ENCODE measurements around the gene CRAMP1. TPM values are rescaled to one million over a fixed set of nuclear protein-coding genes. Genes with fewer than 3 reads are reported as not detected.

Gene CRAMP1
- total RNA-seq, 1 experiment from 2014 or later, result 9.9 TPM

DNA sequence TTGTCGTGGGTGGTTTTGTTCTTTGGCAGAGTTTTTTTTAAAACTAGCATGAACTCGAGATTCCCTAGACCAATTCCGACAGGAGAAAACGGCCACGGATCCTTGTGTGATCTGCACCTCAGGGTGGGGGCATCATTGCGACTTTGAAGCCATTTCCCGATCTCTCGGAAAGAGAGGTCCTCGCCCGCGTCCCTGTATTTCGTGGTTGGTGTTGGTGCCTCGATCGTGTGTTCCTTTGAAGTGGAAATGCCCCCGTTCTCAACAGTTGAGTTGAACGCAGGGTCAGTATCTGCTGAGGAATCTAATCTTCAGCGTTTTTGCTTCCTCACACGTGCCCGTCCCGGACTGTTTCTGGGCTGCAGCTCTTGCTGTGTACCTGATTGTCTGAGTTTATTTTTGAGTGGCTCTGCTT, 1.1 kb downstream of the CRAMP1 start:
- peak overlapping the region; percentile 74 for H3K4me3 ChIP-seq (ENCODE audit: insufficient read depth, low read depth, low read length)
- peaks cover 3% of the 10 kb centered on the region for H3K36me3 ChIP-seq (replicated peaks; ENCODE audit: control insufficient read depth, insufficient read depth, low read length)
- DNase-seq, result peak; percentile 61
- peaks cover 13% of the 10 kb centered on the region for H3K27me3 ChIP-seq (ENCODE audit: control insufficient read depth, insufficient read depth, low read length)

DNA sequence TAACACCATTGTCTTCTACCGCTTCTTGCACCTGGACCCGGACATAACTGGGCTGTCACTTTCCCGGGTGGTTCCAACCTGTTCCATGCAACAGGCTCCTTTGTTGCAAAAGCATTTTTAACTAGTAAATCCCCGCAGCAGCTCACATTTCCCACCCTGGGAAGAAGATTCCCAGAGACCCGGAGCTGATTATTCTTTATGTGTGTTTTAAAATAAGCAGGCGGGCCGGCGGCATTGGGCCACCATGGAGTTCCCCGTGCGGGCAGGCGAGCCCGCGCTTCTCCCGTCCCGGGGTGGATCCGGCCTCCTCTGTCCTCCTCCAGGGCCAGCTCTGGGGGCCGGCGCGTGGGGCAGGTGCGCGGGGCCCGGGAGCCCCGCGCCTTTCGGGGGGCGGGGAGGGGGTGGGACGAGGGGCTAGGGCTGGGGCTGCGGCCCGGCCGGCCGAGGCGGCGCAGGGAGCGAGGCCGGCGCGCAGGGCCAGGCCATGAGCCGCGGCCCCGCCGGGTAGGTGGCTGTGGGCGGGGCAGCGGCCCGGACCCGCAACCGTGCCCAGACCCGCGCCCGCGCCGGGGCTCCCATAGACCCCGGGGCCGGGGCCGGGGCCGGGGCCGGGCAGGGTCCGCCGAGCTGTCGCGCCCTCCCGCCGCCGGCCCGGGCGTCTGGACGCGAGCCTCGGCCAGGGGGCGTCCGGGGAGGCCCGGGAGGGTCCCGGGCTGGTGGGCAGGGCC, 1.7 kb downstream of the CRAMP1 start:
- Histone ChIP-seq H3K4me3 (ENCODE audit: insufficient read depth, low read depth, low read length) (peak overlapping the region; percentile 74), H3K27me3 (ENCODE audit: control insufficient read depth, insufficient read depth, low read length) (peaks cover 13% of the 10 kb centered on the region), H3K36me3 (replicated peaks; ENCODE audit: control insufficient read depth, insufficient read depth, low read length) (peaks cover 3% of the 10 kb centered on the region)
- DNase-seq, result peak; percentile 89

GRCh38 chr16:1614456-1615102, 2.4 kb downstream of the CRAMP1 start:
- DNase-seq, result peak; percentile 85
- Histone ChIP-seq H3K36me3 (replicated peaks; ENCODE audit: control insufficient read depth, insufficient read depth, low read length) (peaks cover 3% of the 10 kb centered on the region), H3K4me3 (ENCODE audit: insufficient read depth, low read depth, low read length) (peak overlapping the region; percentile 74), H3K27me3 (ENCODE audit: control insufficient read depth, insufficient read depth, low read length) (peaks cover 13% of the 10 kb centered on the region)

- no peak for DNase-seq
- Histone ChIP-seq H3K27me3 (ENCODE audit: control insufficient read depth, insufficient read depth, low read length) (peaks cover 13% of the 10 kb centered on the region), H3K4me3 (ENCODE audit: insufficient read depth, low read depth, low read length) (no peak overlapping the region), H3K36me3 (replicated peaks; ENCODE audit: control insufficient read depth, insufficient read depth, low read length) (peaks cover 3% of the 10 kb centered on the region)
Measured at GRCh38 chr16:1615761-1616160, 3.6 kb downstream of the CRAMP1 start.

DNA sequence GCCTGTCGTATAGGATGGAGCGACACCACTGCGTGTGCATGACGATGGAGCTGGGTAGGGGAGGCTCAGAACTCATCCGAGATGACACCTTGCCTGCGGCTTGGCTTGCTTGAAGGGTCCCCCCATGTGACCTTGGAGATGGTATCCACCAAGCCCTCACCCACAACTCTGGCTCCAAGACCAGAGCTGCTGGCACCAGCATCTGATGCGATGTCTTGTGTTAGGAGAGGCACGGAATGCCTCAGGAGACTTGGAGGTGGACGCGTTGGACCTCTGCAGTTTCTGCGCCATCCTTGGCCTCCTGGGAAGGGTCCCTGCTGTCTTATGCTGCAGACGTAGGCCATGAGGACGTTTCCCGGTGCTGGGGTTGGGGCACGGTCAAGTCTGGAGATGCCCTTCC, 7.8 kb downstream of the CRAMP1 start:
- no peak for DNase-seq
- no peak overlapping the region for H3K4me3 ChIP-seq (ENCODE audit: insufficient read depth, low read depth, low read length)
- H3K36me3 ChIP-seq (replicated peaks; ENCODE audit: control insufficient read depth, insufficient read depth, low read length), result peaks cover 3% of the 10 kb centered on the region
- no peaks in the 10 kb centered on the region for H3K27me3 ChIP-seq (ENCODE audit: control insufficient read depth, insufficient read depth, low read length)

DNA sequence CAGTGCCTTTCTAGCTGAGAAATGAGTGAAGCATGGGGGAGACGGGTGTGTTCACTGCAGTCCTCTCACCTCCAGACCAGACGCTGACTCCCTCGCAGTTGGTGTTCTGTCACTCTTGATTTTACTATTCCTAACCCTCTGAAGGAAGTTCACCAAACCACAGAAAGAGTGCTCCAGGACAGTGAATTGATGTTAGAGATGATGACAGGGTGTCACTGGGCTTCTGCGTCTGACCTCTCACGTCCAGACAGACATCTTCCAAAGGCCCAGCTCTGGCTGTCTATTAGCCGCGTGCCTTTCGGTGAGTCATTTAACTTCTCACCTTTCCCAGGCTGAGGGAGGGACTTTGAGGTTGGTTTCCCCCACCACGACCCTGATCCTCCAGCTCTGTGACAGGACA, 8.2 kb downstream of the CRAMP1 start:
- H3K36me3 ChIP-seq (replicated peaks; ENCODE audit: control insufficient read depth, insufficient read depth, low read length), result peaks cover 3% of the 10 kb centered on the region
- DNase-seq, result no peak
- H3K27me3 ChIP-seq (ENCODE audit: control insufficient read depth, insufficient read depth, low read length), result no peaks in the 10 kb centered on the region
- H3K4me3 ChIP-seq (ENCODE audit: insufficient read depth, low read depth, low read length), result no peak overlapping the region

DNA sequence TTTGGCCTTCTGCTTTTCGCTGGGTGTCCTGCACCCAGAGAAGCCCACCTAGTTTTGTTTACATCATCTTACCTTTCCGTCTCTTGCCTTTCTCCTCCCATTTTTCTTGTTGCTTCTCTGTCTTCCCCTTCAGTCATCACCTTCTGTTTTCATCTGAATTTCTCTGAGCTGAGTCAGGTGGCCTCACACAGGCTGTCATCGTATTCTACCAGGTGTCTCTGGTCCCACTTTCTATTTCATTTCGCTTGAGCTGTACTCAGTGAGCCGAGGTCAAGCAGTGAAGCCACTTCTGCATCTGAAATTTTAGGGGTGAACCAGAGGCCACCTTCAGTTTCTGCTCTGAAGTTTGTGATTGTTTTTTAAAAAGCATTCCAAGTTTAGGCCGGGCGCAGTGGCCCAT, 9.7 kb downstream of the CRAMP1 start:
- Histone ChIP-seq H3K4me3 (ENCODE audit: insufficient read depth, low read depth, low read length) (no peak overlapping the region), H3K27me3 (ENCODE audit: control insufficient read depth, insufficient read depth, low read length) (no peaks in the 10 kb centered on the region), H3K36me3 (replicated peaks; ENCODE audit: control insufficient read depth, insufficient read depth, low read length) (peaks cover 3% of the 10 kb centered on the region)
- DNase-seq, result no peak

DNA sequence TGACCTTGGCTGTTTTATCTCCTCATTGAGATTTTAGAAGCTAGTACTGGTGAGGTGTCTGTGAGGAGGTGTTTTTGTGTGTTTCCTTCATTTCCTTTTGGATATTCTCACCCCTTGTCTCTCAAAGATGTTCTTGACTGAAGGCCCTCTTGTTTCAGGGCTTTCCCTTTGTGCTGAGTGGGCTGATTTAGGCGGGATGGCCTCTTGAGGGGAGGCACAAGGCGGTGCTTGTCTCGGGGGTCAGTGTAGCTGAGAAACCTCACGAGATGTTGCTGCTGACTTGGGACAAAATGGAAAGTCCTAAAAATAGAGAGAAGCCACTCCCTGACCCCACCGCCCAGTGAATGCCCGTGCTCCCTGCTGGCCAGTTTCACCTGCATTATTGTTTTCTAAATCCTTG, 14.2 kb downstream of the CRAMP1 start:
- no peak for DNase-seq
- H3K27me3 ChIP-seq (ENCODE audit: control insufficient read depth, insufficient read depth, low read length), result no peaks in the 10 kb centered on the region
- no peak overlapping the region for H3K4me3 ChIP-seq (ENCODE audit: insufficient read depth, low read depth, low read length)
- H3K36me3 ChIP-seq (replicated peaks; ENCODE audit: control insufficient read depth, insufficient read depth, low read length), result peaks cover 2% of the 10 kb centered on the region

GRCh38 chr16:1626776-1627175, 14.6 kb downstream of the CRAMP1 start:
- no peak for DNase-seq
- H3K27me3 ChIP-seq (ENCODE audit: control insufficient read depth, insufficient read depth, low read length), result no peaks in the 10 kb centered on the region
- no peak overlapping the region for H3K4me3 ChIP-seq (ENCODE audit: insufficient read depth, low read depth, low read length)
- H3K36me3 ChIP-seq (replicated peaks; ENCODE audit: control insufficient read depth, insufficient read depth, low read length), result peaks cover 3% of the 10 kb centered on the region

GRCh38 chr16:1630450-1631213, 18.5 kb downstream of the CRAMP1 start:
- peaks cover 19% of the 10 kb centered on the region for H3K36me3 ChIP-seq (replicated peaks; ENCODE audit: control insufficient read depth, insufficient read depth, low read length)
- H3K4me3 ChIP-seq (ENCODE audit: insufficient read depth, low read depth, low read length), result no peak overlapping the region
- DNase-seq, result no peak
- no peaks in the 10 kb centered on the region for H3K27me3 ChIP-seq (ENCODE audit: control insufficient read depth, insufficient read depth, low read length)

- no peaks in the 10 kb centered on the region for H3K27me3 ChIP-seq (ENCODE audit: control insufficient read depth, insufficient read depth, low read length)
- peaks cover 19% of the 10 kb centered on the region for H3K36me3 ChIP-seq (replicated peaks; ENCODE audit: control insufficient read depth, insufficient read depth, low read length)
- H3K4me3 ChIP-seq (ENCODE audit: insufficient read depth, low read depth, low read length), result no peak overlapping the region
- DNase-seq, result no peak
Measured at GRCh38 chr16:1631230-1631629, 19.1 kb downstream of the CRAMP1 start.

DNA sequence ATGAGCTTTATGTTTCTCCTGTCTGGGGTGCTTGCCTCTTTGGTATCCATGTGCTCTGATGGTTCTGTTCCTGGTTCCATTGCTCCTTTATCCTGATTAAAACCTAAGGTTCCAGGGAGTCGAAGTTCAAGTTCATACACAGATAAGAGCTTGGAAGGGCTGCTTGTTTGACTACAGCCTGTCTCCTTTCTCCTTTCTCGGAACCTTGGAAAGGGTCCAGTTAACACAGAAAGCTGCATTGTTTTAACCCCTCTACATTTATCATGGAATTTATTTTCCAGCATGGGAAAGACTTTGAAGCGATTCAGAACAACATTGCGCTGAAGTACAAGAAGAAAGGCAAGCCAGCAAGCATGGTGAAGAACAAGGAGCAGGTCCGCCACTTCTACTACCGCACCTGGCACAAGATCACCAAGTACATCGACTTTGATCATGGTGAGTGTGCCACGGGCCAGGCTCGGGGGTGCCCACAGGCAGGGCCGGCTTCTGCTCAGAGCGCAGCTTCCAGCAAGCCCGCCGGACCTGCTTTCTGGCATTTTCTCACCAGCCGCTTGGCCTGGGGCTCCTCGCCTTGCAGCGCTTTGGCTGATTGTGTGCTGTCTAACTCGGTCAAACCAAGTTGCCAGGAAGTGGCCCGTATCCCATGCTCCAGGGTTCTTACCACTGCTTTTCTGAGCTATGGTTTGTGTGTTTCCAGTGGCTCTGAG, 19.9 kb downstream of the CRAMP1 start:
- peaks cover 19% of the 10 kb centered on the region for H3K36me3 ChIP-seq (replicated peaks; ENCODE audit: control insufficient read depth, insufficient read depth, low read length)
- H3K4me3 ChIP-seq (ENCODE audit: insufficient read depth, low read depth, low read length), result no peak overlapping the region
- no peaks in the 10 kb centered on the region for H3K27me3 ChIP-seq (ENCODE audit: control insufficient read depth, insufficient read depth, low read length)
- DNase-seq, result no peak

DNA sequence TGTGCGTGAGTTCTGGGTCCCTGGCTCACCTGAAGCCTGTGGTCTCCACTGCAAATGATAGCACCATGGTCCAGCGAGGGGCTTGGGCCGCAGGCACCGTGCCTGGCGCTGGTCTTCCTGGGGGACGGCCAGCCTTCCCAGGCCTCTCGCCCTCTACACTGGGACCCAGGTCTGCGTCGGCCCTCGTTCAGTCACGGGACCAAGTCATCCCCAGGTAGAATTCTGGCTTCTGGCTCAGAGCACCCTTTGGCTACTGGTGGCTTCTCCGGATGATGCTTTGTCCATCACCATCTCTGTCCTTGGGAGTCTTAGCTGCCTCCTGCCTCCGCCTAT, 20.4 kb downstream of the CRAMP1 start:
- no peaks in the 10 kb centered on the region for H3K27me3 ChIP-seq (ENCODE audit: control insufficient read depth, insufficient read depth, low read length)
- peaks cover 19% of the 10 kb centered on the region for H3K36me3 ChIP-seq (replicated peaks; ENCODE audit: control insufficient read depth, insufficient read depth, low read length)
- no peak overlapping the region for H3K4me3 ChIP-seq (ENCODE audit: insufficient read depth, low read depth, low read length)
- no peak for DNase-seq

GRCh38 chr16:1633310-1633709, 21.1 kb downstream of the CRAMP1 start:
- peaks cover 21% of the 10 kb centered on the region for H3K36me3 ChIP-seq (replicated peaks; ENCODE audit: control insufficient read depth, insufficient read depth, low read length)
- H3K27me3 ChIP-seq (ENCODE audit: control insufficient read depth, insufficient read depth, low read length), result no peaks in the 10 kb centered on the region
- DNase-seq, result no peak
- no peak overlapping the region for H3K4me3 ChIP-seq (ENCODE audit: insufficient read depth, low read depth, low read length)

All from H7 (cell line).